Stimulated activated CD8-positive, alpha-beta memory T cell treated with anti-CD3 and anti-CD28 coated beads, Interleukin-7, amount 100 ng/mL, for 4 hours (primary cell): ENCODE data around the gene RPE65.
"Not testable (repeated sequence)": the region's sequence is repeated elsewhere in the genome, so short reads cannot be mapped to it uniquely, and the experiment has no call there.

Experiments used
- DNase-seq, 2 donors: peaks; one replicate each; pipeline ENCODE4 v3.0.0-alpha.2; 2020; ENCODE audit warnings: low read depth in 2 of 2

Gene RPE65

DNA sequence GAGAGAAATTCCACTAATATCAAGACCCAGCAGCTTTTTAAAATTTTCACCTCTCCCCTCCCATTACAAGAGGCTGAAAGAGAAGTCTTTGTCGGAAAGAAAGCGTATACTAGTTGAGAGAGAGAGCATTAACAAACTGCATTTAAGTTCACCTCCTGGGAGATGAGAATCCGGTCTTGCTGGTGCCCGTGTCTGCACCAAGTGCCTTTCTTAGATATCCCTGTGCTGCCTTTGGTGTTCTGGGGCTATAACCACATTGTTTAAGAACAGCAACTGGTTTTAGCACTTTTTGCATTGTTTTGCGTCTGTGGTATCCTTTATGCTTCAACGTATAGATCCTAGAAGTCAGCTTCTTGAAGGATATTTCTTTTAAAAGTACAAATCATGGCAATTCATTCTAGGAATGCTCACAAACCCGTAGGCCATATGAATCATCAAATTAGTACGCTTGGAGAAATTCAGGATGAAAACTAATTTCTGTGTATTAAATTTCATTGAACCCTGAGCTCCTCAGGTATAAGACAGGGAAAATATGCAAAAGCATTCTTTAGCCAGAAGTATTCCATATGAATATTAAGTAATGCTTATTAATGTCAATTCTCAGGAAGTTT is 3.4 kb upstream of the RPE65 start:
- DNase-seq: no peak

DNA sequence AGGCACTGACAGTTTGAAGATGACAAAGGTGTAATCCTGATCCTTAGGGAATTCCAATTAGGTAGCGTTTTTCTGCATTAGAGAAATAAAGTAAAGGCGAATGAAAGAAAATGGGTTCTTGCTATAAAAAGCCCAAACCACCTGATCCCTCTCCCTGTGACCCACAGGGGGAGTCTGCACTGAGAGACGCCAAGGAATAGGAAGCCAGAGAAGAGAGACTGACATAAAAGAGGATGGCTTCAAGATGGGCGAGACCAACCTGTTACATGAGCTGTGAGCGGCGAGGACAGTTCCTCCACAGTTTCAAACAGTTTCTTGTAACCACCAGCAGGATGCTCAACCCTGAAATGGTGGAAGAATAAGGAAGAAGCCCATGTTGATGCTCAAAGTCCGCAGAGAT is 1.4 kb downstream of the RPE65 start:
- no peak for DNase-seq

DNA sequence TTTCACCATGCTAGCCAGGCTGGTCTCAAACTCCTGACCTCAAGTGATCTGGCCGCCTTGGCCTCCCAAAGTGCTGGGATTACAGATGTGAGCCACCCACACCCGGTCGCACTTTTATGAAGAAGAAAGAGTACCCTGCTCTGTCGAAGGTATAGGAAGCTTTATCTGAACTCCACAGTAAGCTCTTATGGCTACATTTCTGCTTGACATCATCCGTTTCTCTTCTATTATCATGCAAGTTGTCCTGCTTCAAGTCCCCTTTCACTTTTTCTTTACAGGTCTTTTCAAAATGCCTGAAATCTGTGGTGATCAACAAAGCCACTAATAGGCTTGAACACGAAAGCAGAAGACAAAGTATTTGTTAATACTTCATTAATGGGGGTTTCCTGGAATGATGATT is 4.0 kb downstream of the RPE65 start:
- no peak for DNase-seq

DNA sequence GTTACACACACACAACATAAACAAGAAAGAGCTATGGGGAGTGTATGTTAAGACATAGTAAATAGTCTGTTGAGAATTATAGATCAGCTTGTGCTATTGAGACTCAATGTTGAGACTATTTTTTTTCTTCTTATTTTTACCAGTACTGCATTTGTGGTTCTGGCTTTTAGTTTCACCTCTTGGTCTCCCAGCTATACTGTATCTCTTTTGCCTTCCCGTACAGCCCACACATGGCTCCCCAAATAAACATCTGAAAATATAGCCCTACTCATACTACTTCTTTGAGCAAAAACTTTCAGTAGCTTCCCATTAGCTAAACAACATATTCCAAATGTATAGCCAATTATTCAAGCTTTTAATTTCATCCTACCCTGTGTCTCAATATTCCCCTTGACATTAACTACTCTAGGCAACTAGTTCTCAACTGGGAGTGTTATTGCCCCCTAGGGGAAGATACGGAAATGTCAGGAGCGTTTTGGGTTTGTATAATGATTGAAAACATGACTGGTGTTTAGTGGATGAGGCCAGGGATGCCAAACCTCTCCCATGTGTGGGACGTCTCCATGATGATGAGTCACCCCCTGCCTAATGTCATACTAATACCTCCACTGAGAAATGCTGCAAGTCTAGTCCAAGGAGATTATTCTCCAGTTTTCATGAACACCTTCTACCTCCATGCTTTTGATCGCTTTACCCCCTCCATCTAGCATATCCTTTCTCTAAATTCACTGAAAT is 6.8 kb downstream of the RPE65 start:
- DNase-seq: no peak

DNA sequence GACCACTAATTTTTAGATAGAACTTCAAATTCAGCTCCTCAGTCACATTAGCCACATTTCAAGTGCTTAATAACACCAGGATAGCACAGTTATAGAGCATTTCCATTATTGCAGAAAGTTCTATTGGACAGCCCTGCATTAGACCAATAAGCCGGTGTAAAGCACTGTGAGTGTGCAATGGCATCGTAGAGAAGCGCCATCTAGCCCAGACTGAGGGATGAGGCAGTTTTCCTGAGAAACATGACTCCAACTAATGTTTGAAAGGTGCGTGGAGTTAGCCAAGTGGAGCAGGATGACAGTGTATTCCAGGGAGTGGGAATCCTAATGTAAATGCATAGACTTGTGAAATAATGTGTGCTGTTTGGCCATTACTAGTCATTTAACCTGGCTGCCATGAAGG is 7.7 kb downstream of the RPE65 start:
- DNase-seq: no peak

DNA sequence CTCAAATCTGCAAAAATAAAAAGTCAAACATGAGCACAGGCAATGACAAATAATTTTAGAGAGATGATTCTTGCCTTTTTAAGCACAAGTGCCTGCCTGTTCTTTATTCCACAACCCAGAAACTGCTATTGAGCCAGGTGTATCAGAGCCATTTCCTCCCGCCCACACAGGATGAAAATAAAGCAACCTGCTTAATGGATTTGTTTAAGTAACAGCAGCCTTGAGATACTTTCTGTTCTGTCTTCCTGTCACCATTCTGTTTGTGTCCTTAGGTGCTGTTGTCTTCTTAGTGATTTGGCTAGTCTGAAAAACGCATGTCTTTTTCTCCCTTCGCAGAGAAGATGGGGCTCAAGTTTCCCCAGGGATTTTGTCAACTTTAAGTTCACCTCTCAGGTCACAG is 11.4 kb downstream of the RPE65 start:
- no peak for DNase-seq

DNA sequence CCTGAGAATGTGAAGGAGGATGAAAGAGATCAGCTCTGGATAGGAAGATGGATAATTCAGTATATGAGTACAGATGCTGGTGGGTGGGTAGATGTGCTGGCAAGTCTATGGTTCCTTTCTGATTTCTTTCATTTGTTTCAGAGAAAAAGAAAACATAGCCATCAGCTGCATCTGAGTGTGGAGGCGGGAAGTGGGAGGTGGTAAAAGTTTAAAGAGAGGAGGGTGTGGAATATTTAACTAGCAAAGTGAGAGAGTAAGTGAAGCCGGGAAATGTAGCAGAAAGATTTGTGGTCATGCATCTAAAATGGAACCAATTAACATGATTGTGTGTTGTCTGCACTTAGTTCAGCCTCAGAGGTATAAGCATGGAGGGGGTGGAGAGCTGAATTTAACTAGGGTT is 16.4 kb downstream of the RPE65 start:
- DNase-seq: no peak

DNA sequence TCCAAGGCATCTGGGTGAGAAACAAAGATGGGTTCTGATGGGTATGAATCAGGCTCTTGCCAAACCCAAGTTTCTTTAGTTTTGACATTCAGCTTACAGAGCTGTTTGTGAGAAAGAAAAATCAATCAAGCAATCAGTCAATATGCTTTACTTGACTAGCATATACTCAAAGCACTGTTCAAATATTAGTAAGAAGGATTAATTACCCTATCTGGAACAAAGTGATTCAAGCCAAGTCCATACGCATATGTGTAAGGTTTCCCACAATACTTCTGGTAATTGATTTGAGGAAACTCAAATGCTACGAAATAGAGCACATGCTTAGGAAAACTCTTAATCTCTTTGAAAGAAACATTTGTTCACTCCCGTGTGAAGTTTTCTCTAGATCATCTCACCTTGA is 18.7 kb downstream of the RPE65 start:
- no peak for DNase-seq

DNA sequence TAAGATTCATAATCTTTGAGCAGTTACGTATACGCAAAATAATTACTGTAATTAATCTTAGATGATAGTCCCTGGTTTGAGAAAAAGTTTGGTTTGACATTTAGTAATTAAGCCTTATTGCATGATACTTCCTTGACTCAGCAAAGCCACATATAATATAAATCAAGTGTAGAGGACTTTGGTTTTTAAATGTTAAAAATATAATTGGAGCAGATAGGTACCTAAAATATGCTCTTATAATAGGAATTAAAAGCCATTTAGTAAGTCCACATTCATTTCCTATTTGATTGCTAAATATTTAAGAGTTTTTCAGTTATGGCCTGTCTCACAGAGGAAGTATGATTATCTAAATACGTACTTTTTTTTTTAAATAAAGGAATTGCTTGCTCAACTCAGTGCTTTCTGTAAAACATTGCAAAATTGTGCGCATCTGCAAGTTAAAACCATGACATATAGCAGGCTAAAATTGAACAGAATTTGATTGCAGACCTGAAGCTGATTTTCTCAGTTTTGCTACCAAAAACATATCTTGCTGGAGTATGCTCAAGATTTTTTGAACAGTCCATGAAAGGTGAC is 20.4 kb downstream of the RPE65 start:
- no peak for DNase-seq

DNA sequence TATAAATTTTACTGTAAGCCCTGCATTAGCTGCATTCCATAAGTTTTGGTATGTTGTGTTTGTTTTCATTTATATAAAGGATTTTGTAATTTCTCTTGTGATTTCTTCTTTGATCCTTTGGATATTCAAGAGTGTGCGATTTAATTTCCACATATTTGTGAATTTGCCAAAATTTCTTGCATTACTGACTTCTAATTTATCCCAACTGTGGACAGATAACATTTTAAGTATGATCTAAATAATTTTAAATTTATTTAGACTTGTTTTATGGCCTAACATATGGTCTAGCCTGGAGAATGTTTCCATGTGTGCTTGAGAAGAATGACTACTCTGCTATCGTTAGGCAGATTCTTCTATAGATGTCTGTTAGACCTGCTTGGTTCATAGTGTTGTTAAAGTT is 23.2 kb downstream of the RPE65 start:
- DNase-seq: no peak

DNA sequence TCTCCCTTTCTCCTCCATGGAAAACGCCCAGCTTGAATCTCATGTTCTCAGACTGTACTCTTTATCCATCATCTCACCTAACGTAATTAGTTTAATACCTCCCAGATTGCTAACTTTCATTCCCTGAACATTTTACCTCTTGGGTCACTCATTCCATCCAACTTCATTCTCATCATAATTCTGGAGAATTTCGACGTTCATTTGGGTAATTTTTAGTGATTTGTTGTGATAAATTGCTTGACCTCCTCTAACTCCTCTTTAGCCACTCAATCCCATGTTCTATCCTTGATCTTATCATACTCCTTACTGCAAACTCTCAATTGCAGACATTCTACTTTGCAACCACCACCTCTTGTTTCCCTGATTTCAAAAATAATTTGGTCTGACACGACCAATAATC is 28.4 kb downstream of the RPE65 start:
- DNase-seq: no peak

DNA sequence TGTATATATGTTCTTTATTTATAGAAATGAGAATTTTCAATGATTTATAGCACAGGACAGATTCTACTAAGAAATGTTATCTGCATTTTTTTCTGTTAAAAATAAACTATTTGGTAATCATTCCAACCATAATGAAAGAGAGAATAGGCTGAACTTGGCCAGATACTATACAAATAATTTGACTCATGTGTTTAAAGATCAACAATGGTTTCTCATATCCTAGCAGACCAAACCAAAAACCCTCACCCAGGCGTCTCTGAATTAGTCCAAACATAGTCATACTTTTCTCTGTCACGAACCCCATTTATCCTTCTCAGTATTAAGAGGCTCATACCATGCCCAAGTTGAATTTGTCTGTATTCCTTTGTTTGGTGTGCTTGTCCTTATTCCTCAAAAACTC is 40.3 kb downstream of the RPE65 start:
- DNase-seq: no peak

DNA sequence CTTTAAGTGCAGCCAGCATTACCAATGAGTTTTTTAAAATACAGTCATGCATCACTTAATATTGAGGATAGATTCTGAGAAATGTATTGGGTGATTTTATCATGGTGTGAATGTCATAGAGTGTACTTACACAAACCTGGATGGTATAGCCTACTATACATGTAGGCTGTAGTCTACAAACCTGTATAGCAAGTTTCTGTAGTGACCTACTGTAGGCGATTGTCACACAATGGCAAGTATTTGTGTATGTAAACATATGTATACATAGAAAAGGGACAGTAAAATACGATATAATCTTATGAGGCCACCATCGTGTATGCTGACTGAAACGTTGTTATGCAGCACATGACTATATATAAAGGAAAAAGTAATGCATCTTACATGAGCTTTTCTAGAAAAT is 48.2 kb downstream of the RPE65 start:
- DNase-seq: no peak

DNA sequence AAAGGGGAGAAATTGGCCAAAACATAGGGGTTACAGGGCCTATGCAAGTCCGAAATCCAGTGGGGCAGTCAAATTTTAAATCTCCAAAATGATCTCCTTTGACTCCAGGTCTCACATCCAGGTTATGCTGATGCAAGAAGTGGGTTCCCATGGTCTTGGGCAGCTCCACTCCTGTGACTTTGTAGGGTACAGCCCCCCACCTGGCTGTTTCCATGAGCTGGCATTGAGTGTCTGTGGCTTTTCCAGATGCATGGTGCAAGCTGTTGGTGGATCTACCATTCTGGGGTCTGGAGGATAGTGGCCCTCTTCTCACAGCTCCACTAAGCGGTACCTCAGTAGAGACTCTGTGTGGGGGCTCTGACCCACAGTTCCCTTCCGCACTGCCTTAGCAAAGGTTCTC is 54.2 kb downstream of the RPE65 start:
- not testable (repeated sequence) for DNase-seq

DNA sequence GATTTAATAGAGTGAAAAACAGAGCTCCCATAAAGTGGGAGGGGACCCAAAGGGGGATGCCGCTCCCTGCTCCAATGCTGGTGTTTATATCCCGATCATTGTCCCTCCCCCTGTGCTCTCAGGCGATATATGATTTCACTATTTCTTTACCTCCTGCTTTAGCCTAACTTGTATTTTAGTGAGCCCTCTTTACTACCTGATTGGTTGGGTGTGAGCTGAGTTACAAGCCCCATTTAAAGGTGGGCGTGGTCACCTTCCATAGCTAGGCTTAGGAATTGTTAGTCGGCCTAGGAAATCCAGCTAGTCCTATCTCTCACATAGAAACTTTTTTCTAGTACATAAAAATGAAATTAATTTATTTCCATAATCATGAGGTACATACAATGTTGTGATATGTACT is 57.3 kb downstream of the RPE65 start:
- not testable (repeated sequence) for DNase-seq

DNA sequence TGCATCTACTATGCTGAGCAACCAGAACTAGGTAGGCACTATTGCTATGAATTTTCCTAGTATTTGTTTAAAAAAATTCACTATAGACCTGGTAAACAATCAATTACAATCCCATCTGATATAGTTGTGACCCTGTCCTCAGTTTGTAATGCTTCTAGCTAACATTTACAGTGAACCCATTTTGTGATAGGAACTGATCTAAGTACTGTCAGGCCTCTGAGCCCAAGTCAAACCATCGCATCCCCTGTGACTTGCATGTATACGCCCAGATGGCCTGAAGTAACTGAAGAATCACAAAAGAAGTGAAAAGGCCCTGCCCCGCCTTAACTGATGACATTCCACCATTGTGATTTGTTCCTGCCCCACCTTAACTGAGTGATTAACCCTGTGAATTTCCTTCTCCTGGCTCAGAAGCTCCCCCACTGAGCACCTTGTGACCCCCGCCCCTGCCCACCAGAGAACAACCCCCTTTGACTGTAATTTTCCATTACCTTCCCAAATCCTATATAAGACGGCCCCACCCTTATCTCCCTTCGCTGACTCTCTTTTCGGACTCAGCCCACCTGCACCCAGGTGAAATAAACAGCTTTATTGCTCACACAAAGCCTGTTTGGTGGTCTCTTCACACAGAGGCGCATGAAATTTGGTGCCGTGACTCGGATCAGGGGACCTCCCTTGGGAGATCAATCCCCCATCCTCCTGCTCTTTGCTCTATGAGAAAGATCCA is 63.8 kb downstream of the RPE65 start:
- not testable (repeated sequence) for DNase-seq

DNA sequence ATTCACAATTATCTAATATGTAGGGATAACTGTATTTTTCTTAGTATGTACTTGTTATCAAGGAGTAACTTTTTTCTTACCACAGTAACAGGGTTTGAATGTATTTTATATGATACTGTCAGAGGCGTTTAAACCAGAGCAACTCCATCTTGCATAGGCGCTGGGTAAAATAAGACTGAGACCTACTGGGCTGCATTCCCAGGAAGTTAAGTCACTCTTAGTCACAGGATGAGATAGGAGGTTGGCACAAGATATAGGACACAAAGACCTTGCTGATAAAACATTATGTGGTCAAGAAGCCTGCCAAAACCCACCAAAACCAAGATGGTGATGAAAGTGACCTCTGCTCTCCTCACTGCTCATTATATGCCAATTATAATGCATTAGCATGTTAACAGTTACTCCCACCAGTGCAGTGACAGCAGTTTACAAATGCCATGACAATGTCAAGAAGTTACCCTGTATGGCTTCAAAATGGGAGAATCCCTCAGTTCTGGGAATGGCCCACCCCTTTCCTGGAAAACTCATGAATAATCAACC is 64.8 kb downstream of the RPE65 start:
- DNase-seq: no peak

DNA sequence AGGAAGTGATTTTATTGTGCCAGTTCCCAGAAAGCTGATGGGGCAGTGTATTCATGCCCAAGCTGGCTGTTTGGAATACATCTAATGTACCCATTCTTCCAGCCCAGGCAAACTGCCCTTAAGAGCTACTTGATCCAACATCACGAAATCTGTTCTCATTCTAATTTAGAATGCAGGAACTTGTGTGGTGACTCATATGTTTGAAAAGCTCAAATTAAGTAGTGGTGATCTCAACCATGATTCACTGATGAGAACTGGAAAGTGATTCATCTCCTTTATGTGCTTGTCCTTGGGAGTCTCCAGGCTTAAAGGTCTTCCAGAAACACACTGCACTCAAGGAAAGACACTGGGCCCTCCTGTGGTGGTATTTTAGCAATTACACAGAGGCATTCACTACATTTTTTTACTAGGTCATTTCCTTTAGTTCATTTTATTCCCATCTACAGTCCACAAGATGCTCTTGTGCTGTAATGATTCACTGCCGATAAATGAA is 65.4 kb downstream of the RPE65 start:
- no peak for DNase-seq

DNA sequence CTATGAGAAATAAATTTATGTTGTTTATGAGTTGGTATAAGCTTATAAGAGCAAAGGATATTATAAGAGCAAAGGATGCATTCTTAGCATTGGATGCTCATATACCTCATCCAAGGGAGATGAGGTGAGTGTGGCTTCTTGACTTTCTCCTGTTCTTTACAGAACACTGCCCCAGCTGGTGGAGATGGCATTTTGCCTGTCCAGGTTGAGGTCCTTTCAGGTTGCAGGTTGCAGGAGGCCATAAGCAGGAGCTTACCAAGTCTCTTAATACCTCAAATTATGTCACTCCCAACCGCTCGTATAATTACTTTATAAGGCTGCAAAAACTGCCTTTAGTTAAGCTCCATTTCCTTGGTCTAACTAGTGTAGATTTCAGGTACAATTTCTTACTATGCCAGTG is 66.7 kb downstream of the RPE65 start:
- DNase-seq: no peak

DNA sequence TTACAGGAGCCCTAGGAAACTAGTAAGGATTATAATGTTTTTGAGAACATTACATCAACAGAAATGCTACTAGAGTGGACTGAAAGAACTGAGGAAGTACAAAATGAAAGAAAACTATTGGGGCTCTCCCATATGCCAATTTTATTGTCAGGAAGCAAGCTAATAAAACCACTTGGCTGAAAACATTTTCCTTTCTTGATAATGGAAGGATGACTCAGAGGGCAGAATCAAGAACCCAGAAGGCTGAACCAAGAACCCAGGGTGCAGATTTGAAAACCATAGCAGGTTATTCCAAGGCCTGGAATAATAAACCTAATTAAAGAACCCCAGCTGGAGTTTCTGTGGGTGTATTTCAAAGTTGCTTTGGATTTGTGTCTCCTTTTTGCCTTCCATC is 70.7 kb downstream of the RPE65 start:
- DNase-seq: no peak
